ENCODE results near the gene IKZF1. TPM values are rescaled to one million over a fixed set of nuclear protein-coding genes. Genes with fewer than 3 reads are reported as not detected.

The IKZF1 gene
- total and polyA plus RNA-seq, 2 of the 4 experiments (the other 2 are of a cell fraction): not detected

- TF ChIP-seq CTCF (conservative IDR thresholded peaks at IDR 0.05; ENCODE audit: low read depth, low read length): no peak
Observed at GRCh38 chr7:50362142-50362541, 57.6 kb downstream of the IKZF1 start (continued).

DNA sequence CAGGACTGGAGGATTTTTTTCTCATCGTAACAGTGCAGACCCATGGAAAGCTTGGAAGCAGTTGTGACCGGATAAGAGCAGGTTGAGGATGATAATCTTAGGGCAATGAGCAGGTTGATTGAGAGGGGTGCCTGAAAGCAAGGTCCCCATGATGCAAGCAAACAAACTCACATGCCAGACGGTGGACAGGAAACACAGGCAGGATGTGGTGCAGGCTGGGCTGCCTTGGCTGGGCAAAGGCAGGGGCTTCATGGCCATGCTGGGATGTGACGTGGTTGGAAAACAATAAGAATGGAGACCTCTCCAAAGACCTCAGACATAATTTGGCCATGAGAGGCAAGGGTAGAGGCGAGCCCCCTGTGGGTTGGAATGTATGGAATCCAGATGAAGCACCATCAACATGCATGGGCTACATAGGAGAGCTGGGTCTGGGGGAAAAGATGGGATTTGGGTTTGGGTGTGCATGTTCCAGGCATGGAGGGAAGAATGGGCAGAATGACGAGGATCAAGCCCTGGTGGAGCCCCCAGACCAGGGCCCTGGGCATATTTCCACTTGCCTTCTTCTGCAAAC is 58.3 kb downstream of the IKZF1 start:
- no peak overlapping the region for H2BK20ac ChIP-seq (ENCODE audit: low read depth, low read length)
- H3K27ac ChIP-seq (ENCODE audit: insufficient read depth, low read length): no peak overlapping the region
- H3K4me1 ChIP-seq (ENCODE audit: control insufficient read depth, insufficient read depth, low read length): no peaks in the 10 kb centered on the region
- dilution Hi-C loops (cut with HindIII; ENCODE audit: low sequenced_read_pairs, unreplicated experiment): no loop called here
- BruUV-seq (replicated peaks): no TSS peak
- no peak overlapping the region for H2AK5ac ChIP-seq (ENCODE audit: low read depth, low read length)
- no peak overlapping the region for H3K18ac ChIP-seq (ENCODE audit: low read depth, low read length)
- no peak overlapping the region for H3K4ac ChIP-seq (ENCODE audit: low read depth, low read length)
- H4K5ac ChIP-seq (ENCODE audit: low read depth, low read length): no peak overlapping the region
- H2AK9ac ChIP-seq (replicated peaks; ENCODE audit: low read depth, low read length, poor library complexity): no peak overlapping the region
- H4K91ac ChIP-seq (ENCODE audit: insufficient read depth, low read depth, low read length): no peak overlapping the region
- CTCF ChIA-PET: no interaction called here
- H2BK15ac ChIP-seq (ENCODE audit: low read depth, low read length): no peak overlapping the region
- WGBS, 2 experiments (ENCODE audit: extremely low coverage in 2 of 2, insufficient read length in 1 of 2): 33% methylated on average over 1 of the region's 6 CpGs; no CpG with 5 or more reads in 1 of the 2 experiments
- H3K79me1 ChIP-seq (ENCODE audit: low read depth in 1 of 2, low read length in 2 of 2): no peaks in the 10 kb centered on the region
- H2BK120ac ChIP-seq (ENCODE audit: low read depth, low read length): no peak overlapping the region
- no peaks in the 10 kb centered on the region for H3K9me1 ChIP-seq (ENCODE audit: insufficient read depth, low read length)
- intact Hi-C loops (cut with micrococcal nuclease): no loop called here
- no peak overlapping the region for H2BK5ac ChIP-seq (ENCODE audit: low read depth, low read length, poor library complexity, severe bottlenecking)
- H3K4me2 ChIP-seq (ENCODE audit: low read depth, low read length): no peak overlapping the region
- no peak overlapping the region for H2AFZ ChIP-seq (replicated peaks; ENCODE audit: low read length, poor library complexity)
- no peak overlapping the region for H3K23ac ChIP-seq (ENCODE audit: low read depth, low read length)
- POLR2A ChIA-PET (ENCODE audit: unreplicated experiment): no interaction called here
- H3K4me3 ChIP-seq (ENCODE audit: insufficient read depth, low read depth, low read length): no peak overlapping the region
- H3K36me3 ChIP-seq (ENCODE audit: control insufficient read depth, insufficient read depth, low read length): no peaks in the 10 kb centered on the region
- H3K9me3 ChIP-seq (ENCODE audit: control insufficient read depth, insufficient read depth, low read length): no peaks in the 10 kb centered on the region
- no peak overlapping the region for H3K9ac ChIP-seq (ENCODE audit: low read depth, low read length)
- H3K27me3 ChIP-seq (ENCODE audit: control insufficient read depth, insufficient read depth, low read length): no peaks in the 10 kb centered on the region; the same call in 1 of the 2 replicates
- DNase-seq (no peak), ATAC-seq (ENCODE audit: low read depth) (no peak)
- H3K56ac ChIP-seq (ENCODE audit: extremely low read depth, insufficient read depth, low read length): no peak overlapping the region
- H4K20me1 ChIP-seq (ENCODE audit: insufficient read depth, low read length): no peaks in the 10 kb centered on the region
- no peak overlapping the region for H4K8ac ChIP-seq (ENCODE audit: low read depth in 2 of 2, low read length in 2 of 2)
- in situ Hi-C loops (cut with MboI; ENCODE audit: low sequenced_read_pairs): no loop called here
- no peak overlapping the region for H3K14ac ChIP-seq (replicated peaks; ENCODE audit: low read depth, low read length)
- no peak for TF ChIP-seq MAFK (IDR thresholded peaks at IDR 0.05; ENCODE audit: low read depth, low read length)
- TF ChIP-seq CEBPB (IDR thresholded peaks at IDR 0.05; ENCODE audit: low read depth, low read length): no peak
- no peak for TF ChIP-seq MAZ (IDR thresholded peaks at IDR 0.05; ENCODE audit: borderline replicate concordance, low read depth, low read length)
- TF ChIP-seq MXI1 (IDR thresholded peaks at IDR 0.05; ENCODE audit: borderline replicate concordance, low read depth, low read length): no peak
- no peak for TF ChIP-seq CTCF (conservative IDR thresholded peaks at IDR 0.05; ENCODE audit: low read depth, low read length)
- no peak for TF ChIP-seq RAD21 (IDR thresholded peaks at IDR 0.05; ENCODE audit: low read length)
- TF ChIP-seq, protein P1, sequence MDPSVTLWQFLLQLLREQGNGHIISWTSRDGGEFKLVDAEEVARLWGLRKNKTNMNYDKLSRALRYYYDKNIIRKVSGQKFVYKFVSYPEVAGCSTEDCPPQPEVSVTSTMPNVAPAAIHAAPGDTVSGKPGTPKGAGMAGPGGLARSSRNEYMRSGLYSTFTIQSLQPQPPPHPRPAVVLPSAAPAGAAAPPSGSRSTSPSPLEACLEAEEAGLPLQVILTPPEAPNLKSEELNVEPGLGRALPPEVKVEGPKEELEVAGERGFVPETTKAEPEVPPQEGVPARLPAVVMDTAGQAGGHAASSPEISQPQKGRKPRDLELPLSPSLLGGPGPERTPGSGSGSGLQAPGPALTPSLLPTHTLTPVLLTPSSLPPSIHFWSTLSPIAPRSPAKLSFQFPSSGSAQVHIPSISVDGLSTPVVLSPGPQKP (IDR thresholded peaks at IDR 0.05; ENCODE audit: borderline replicate concordance, low read depth, low read length): no peak
- TF ChIP-seq, protein P2, sequence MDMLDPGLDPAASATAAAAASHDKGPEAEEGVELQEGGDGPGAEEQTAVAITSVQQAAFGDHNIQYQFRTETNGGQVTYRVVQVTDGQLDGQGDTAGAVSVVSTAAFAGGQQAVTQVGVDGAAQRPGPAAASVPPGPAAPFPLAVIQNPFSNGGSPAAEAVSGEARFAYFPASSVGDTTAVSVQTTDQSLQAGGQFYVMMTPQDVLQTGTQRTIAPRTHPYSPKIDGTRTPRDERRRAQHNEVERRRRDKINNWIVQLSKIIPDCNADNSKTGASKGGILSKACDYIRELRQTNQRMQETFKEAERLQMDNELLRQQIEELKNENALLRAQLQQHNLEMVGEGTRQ (IDR thresholded peaks at IDR 0.05; ENCODE audit: low read depth, low read length): no peak
- no peak for TF ChIP-seq CHD1 (IDR thresholded peaks at IDR 0.05; ENCODE audit: low read depth, low read length)
- TF ChIP-seq FOS (IDR thresholded peaks at IDR 0.05; ENCODE audit: low read depth, low read length): no peak
